PC-3 (cell line): ENCODE data around the gene LYRM4. TPM values are rescaled to one million over a fixed set of nuclear protein-coding genes. Genes with fewer than 3 reads are reported as not detected.

ENCODE experiments used
- ATAC-seq: fragments of 200-7000 bp; cut with Tn5 transposase; 2 replicates; pipeline ENCODE4 v1.9.1; 2020; ENCODE audit warnings: mild to moderate bottlenecking, moderate library complexity
- BruUV-seq: library from RNA; stranded (reverse); fragments of 400-500 nt; replicated peaks from 2 replicates; lab custom pipeline; 2021; lab: Mats Ljungman, UMichigan
- CTCF ChIA-PET: fragments of 300-600 bp; sonication (Branson Sonifier 250); formaldehyde crosslinking; loops from one replicate; lab custom pipeline; 2022; ENCODE audit warnings: antibody characterized with exemption; lab: Charles Lee
- POLR2A ChIA-PET: fragments of 300-600 bp; sonication (Branson Sonifier 250); formaldehyde crosslinking; loops from one replicate; lab custom pipeline; 2022; ENCODE audit warnings: antibody characterized with exemption; ENCODE audit not compliant: unreplicated experiment; lab: Charles Lee
- DNase-seq: peaks from one replicate; pipeline ENCODE4 v3.0.0-alpha.2; 2015
- H2AFZ ChIP-seq: fragments of 300-600 bp; sonication (generic); 2 replicates; pipeline ENCODE4 v1.6.0; 2016; ENCODE audit warnings: antibody characterized with exemption, low read length
- H3F3A ChIP-seq: fragments of 300-600 bp; sonication (generic); one replicate; pipeline ENCODE4 v1.6.0; 2017; ENCODE audit warnings: antibody characterized with exemption, low read length, control low read depth, mild to moderate bottlenecking; ENCODE audit not compliant: unreplicated experiment
- H3K27ac ChIP-seq: fragments of 300-600 bp; sonication (generic); 2 replicates; pipeline ENCODE4 v1.5.1; 2016; ENCODE audit warnings: mild to moderate bottlenecking, low read length
- H3K27me3 ChIP-seq: fragments of 300-600 bp; sonication (generic); 2 replicates; pipeline ENCODE4 v1.6.1; 2016; ENCODE audit warnings: low read length, mixed read lengths
- H3K36me3 ChIP-seq: fragments of 300-600 bp; sonication (generic); 2 replicates; pipeline ENCODE4 v1.6.1; 2016; ENCODE audit warnings: low read depth, mixed run types, low read length, mixed read lengths
- H3K4me1 ChIP-seq: fragments of 300-600 bp; sonication (generic); 2 replicates; pipeline ENCODE4 v1.5.1; 2016; ENCODE audit warnings: low read length; ENCODE audit not compliant: insufficient read depth
- H3K4me2 ChIP-seq: fragments of 300-600 bp; sonication (generic); 2 replicates; pipeline ENCODE4 v1.6.0; 2016; ENCODE audit warnings: low read length
- H3K4me3 ChIP-seq: fragments of 300-600 bp; sonication (generic); 2 replicates; pipeline ENCODE4 v1.5.1; 2016; ENCODE audit warnings: mild to moderate bottlenecking, low read length, mixed read lengths
- H3K79me2 ChIP-seq: fragments of 300-600 bp; sonication (generic); 2 replicates; pipeline ENCODE4 v1.6.1; 2017; ENCODE audit warnings: low read length, mixed read lengths
- H3K9ac ChIP-seq: fragments of 300-600 bp; sonication (generic); 2 replicates; pipeline ENCODE4 v1.6.0; 2016; ENCODE audit warnings: mild to moderate bottlenecking, low read length
- H3K9me2 ChIP-seq: fragments of 300-600 bp; sonication (generic); replicated peaks from 2 replicates; pipeline ENCODE4 v1.6.1; 2016; ENCODE audit warnings: mixed run types, low read length, mixed read lengths
- H3K9me3 ChIP-seq: fragments of 300-600 bp; sonication (generic); 2 replicates; pipeline ENCODE4 v1.6.1; 2016; ENCODE audit warnings: low read length, mixed read lengths
- H4K20me1 ChIP-seq: fragments of 300-600 bp; sonication (generic); 2 replicates; pipeline ENCODE4 v1.6.1; 2016; ENCODE audit warnings: low read length, mixed read lengths
- CTCF ChIP-seq: fragments of 300-600 bp; sonication (generic); conservative IDR thresholded peaks from 2 replicates; pipeline ENCODE4 v1.5.1; 2017; ENCODE audit warnings: antibody characterized with exemption, low read depth, mild to moderate bottlenecking, low read length
- EZH2 ChIP-seq: fragments of 300-600 bp; sonication (generic); IDR thresholded peaks from one replicate; pipeline ENCODE4 v1.6.1; 2017; ENCODE audit warnings: antibody characterized with exemption, mild to moderate bottlenecking, low read length; ENCODE audit not compliant: unreplicated experiment
- EZH2phosphoT487 ChIP-seq: fragments of 300-600 bp; sonication (generic); IDR thresholded peaks from 2 replicates; pipeline ENCODE4 v1.6.1; 2018; ENCODE audit warnings: mild to moderate bottlenecking, antibody characterized with exemption, low read length, borderline replicate concordance
- intact Hi-C: fragments of 100-400 bp; cut with micrococcal nuclease; formaldehyde crosslinking; loops from 2 replicates; pipeline ENCODE4 v1.9.0; 2023
- total RNA-seq: library from RNA; depleted of rRNA; stranded (reverse); fragments of >200 nt; gene quantifications from 2 replicates; pipeline ENCODE4 v1.2.3, GENCODE V29; 2014

Gene LYRM4
- total RNA-seq, 1 experiment from 2014 or later, result 27.7 TPM

- TF ChIP-seq EZH2phosphoT487 (no peak), EZH2 (no peak), CTCF (no peak)
- no peaks in the 10 kb centered on the region for H3K9me3 ChIP-seq
- no peak overlapping the region for H3K27ac ChIP-seq
- H2AFZ ChIP-seq, result no peak overlapping the region
- intact Hi-C loops, result no loop called here
- no peak overlapping the region for H3K4me2 ChIP-seq
- CTCF ChIA-PET, result no interaction called here
- no peaks in the 10 kb centered on the region for H3K79me2 ChIP-seq
- H3K9ac ChIP-seq, result no peak overlapping the region
- no peaks in the 10 kb centered on the region for H3K36me3 ChIP-seq
- no peaks in the 10 kb centered on the region for H3F3A ChIP-seq
- H3K27me3 ChIP-seq, result no peaks in the 10 kb centered on the region
- no TSS peak for BruUV-seq
- POLR2A ChIA-PET, result no interaction called here
- H3K4me3 ChIP-seq, result no peak overlapping the region
- no peak for ATAC-seq
- no peaks in the 10 kb centered on the region for H4K20me1 ChIP-seq
- DNase-seq, result no peak
- H3K4me1 ChIP-seq, result no peaks in the 10 kb centered on the region
- H3K9me2 ChIP-seq, result no peaks in the 10 kb centered on the region
These were observed 153.4 kb downstream of the LYRM4 start for GRCh38 chr6:5107341-5107740.

GRCh38 chr6:5105146-5105545 is 155.6 kb downstream of the LYRM4 start:
- Histone ChIP-seq H3K4me3 (no peak overlapping the region), H3K9me3 (no peaks in the 10 kb centered on the region)
- POLR2A ChIA-PET, result no interaction called here

More at GRCh38 chr6:5105146-5105545, 155.6 kb downstream of the LYRM4 start:
- no peak overlapping the region for H3K27ac ChIP-seq
- no peaks in the 10 kb centered on the region for H3K79me2 ChIP-seq
- no TSS peak for BruUV-seq
- intact Hi-C loops, result no loop called here
- no peak overlapping the region for H2AFZ ChIP-seq
- H3K4me1 ChIP-seq, result no peaks in the 10 kb centered on the region
- no peaks in the 10 kb centered on the region for H3K27me3 ChIP-seq
- CTCF ChIA-PET, result no interaction called here
- H3F3A ChIP-seq, result no peaks in the 10 kb centered on the region
- ATAC-seq (no peak), DNase-seq (no peak)
- H3K9me2 ChIP-seq, result no peaks in the 10 kb centered on the region
- no peaks in the 10 kb centered on the region for H3K36me3 ChIP-seq
- H3K4me2 ChIP-seq, result no peak overlapping the region
- H4K20me1 ChIP-seq, result no peaks in the 10 kb centered on the region
- no peak overlapping the region for H3K9ac ChIP-seq
- TF ChIP-seq EZH2, result no peak
- no peak for TF ChIP-seq CTCF
- TF ChIP-seq EZH2phosphoT487, result no peak
